ENCODE measurements around the gene JMJD1C. TPM values are rescaled to one million over a fixed set of nuclear protein-coding genes. Genes with fewer than 3 reads are reported as not detected.

The JMJD1C gene
- total and polyA plus RNA-seq, 10 of the 15 experiments (the other 5 are each of a cell fraction or from before 2014, with no cell fraction given), result 31.2 to 83.3 (median 49.5) TPM

DNA sequence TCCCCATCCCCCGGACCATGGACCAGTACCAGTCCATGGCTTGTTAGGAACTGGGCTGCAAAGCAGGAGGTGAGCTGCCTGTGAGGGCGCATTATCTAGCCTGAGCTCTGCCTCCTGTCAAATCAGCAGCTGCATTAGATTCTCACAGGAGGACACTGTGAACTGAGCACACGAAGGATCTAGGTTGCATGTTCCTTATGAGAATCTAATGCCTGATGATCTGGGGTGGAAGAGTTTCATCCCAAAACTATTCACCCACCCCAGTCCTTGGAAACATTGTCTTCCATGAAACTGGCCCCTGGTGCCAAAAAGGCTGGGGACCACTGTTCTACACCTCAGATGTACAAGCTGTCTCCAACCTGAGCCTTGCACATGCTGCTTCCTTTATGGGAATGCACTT is 24.1 kb upstream of the JMJD1C start:
- H3K36me3 ChIP-seq (ENCODE audit: control insufficient read depth in 2 of 2, insufficient read depth in 2 of 2, low read length in 1 of 2), result no peaks in the 10 kb centered on the region; a peak in 1 of 4 replicates
- no peak overlapping the region for H2AFZ ChIP-seq (ENCODE audit: control insufficient read depth, low read depth, low read length)
- no peaks in the 10 kb centered on the region for H3K27me3 ChIP-seq (replicated peaks in 1 of 2; ENCODE audit: control insufficient read depth in 2 of 2, insufficient read depth in 2 of 2, low read length in 1 of 2)
- no peak overlapping the region for H3K9ac ChIP-seq (ENCODE audit: control insufficient read depth, insufficient read depth, low read length)
- no peaks in the 10 kb centered on the region; the same call in 1 of the 2 replicates for H3K4me1 ChIP-seq (ENCODE audit: control insufficient read depth, insufficient read depth, low read length)
- intact Hi-C loops (cut with micrococcal nuclease; ENCODE audit: unreplicated experiment), result no loop called here
- no peak for FAIRE-seq
- TF ChIP-seq, protein P1, sequence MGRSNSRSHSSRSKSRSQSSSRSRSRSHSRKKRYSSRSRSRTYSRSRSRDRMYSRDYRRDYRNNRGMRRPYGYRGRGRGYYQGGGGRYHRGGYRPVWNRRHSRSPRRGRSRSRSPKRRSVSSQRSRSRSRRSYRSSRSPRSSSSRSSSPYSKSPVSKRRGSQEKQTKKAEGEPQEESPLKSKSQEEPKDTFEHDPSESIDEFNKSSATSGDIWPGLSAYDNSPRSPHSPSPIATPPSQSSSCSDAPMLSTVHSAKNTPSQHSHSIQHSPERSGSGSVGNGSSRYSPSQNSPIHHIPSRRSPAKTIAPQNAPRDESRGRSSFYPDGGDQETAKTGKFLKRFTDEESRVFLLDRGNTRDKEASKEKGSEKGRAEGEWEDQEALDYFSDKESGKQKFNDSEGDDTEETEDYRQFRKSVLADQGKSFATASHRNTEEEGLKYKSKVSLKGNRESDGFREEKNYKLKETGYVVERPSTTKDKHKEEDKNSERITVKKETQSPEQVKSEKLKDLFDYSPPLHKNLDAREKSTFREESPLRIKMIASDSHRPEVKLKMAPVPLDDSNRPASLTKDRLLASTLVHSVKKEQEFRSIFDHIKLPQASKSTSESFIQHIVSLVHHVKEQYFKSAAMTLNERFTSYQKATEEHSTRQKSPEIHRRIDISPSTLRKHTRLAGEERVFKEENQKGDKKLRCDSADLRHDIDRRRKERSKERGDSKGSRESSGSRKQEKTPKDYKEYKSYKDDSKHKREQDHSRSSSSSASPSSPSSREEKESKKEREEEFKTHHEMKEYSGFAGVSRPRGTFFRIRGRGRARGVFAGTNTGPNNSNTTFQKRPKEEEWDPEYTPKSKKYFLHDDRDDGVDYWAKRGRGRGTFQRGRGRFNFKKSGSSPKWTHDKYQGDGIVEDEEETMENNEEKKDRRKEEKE (IDR thresholded peaks at IDR 0.05), result no peak
- TF ChIP-seq, protein P2, sequence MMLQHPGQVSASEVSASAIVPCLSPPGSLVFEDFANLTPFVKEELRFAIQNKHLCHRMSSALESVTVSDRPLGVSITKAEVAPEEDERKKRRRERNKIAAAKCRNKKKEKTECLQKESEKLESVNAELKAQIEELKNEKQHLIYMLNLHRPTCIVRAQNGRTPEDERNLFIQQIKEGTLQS (IDR thresholded peaks at IDR 0.05; ENCODE audit: borderline replicate concordance, extremely low read depth, low read depth, low read length), result no peak
- ATAC-seq, result no peak
- in situ Hi-C loops (cut with MboI), result no loop called here
- ChIA-PET SMC1A (ENCODE audit: uncharacterized antibody, unreplicated experiment) (interaction anchor here (0.7 to 1.9 kb wide), 3 partner anchors 9 to 246 kb away, joined by 3 to 7 read pairs (median 3); no protein-coding TSS in a partner anchor), RAD21 (ENCODE audit: unreplicated experiment) (no interaction called here), CTCF (interaction anchor here (1.3 to 4.2 kb wide), 4 partner anchors 8 to 139 kb away, joined by 3 to 12 read pairs (median 4); no protein-coding TSS in a partner anchor), POLR2A (interaction anchor here (0.5 to 0.6 kb wide), 2 partner anchors 79 to 277 kb away, joined by 3 read pairs; no protein-coding TSS in a partner anchor)
- BruUV-seq (replicated peaks), result no TSS peak
- H3K4me2 ChIP-seq (ENCODE audit: control insufficient read depth, insufficient read depth), result no peak overlapping the region
- no peaks in the 10 kb centered on the region; the same call in 2 of the 3 replicates for H3K9me3 ChIP-seq (replicated peaks; ENCODE audit: control insufficient read depth, insufficient read depth, low read length)
- no peaks in the 10 kb centered on the region for H4K20me1 ChIP-seq (ENCODE audit: control insufficient read depth, insufficient read depth)
- DNase-seq (ENCODE audit: low read depth, low spot score), result no peak
- no peak overlapping the region for H3K4me3 ChIP-seq
- WGBS (ENCODE audit: insufficient coverage, insufficient replicate concordance, low lambda C conversion rate, missing lambda C conversion rate), result 98% methylated on average over 3 of the region's 3 CpGs
- peaks cover 16% of the 10 kb centered on the region for H3K79me2 ChIP-seq (ENCODE audit: control insufficient read depth, insufficient read depth, low read length)
- H3K27ac ChIP-seq (ENCODE audit: control insufficient read depth, insufficient read depth), result no peak overlapping the region

All from GM12878 (cell line).